ENCODE results near the gene LPO. TPM values are rescaled to one million over a fixed set of nuclear protein-coding genes. Genes with fewer than 3 reads are reported as not detected.

Gene LPO
- polyA plus RNA-seq, 4 donors, result 0.06 to 0.29 (median 0.26) TPM; not detected in 1

- no peak for DNase-seq (ENCODE audit: low read depth in 4 of 4, low spot score in 3 of 4)
These were observed 64.0 kb downstream of the LPO start for GRCh38 chr17:58302171-58302918.

GRCh38 chr17:58302919-58303585 is 64.7 kb downstream of the LPO start:
- DNase-seq (ENCODE audit: low read depth in 4 of 4, low spot score in 3 of 4), result no peak

GRCh38 chr17:58303971-58304749 is 65.8 kb downstream of the LPO start:
- DNase-seq (ENCODE audit: low read depth in 4 of 4, low spot score in 3 of 4), result no peak

- DNase-seq (ENCODE audit: low read depth in 4 of 4, low spot score in 3 of 4), result no peak
These were observed 66.5 kb downstream of the LPO start for GRCh38 chr17:58304750-58305486.

GRCh38 chr17:58305626-58306025 is 67.2 kb downstream of the LPO start:
- DNase-seq (ENCODE audit: low read depth in 4 of 4, low spot score in 3 of 4), result no peak

- DNase-seq (ENCODE audit: low read depth in 4 of 4, low spot score in 3 of 4), result no peak
These were observed 68.0 kb downstream of the LPO start for GRCh38 chr17:58306131-58306951.

- no peak for DNase-seq (ENCODE audit: low read depth in 4 of 4, low spot score in 3 of 4)
These were observed 69.2 kb downstream of the LPO start for GRCh38 chr17:58307468-58308172.

- no peak for DNase-seq (ENCODE audit: low read depth in 4 of 4, low spot score in 3 of 4)
These were observed 70.0 kb downstream of the LPO start for GRCh38 chr17:58308173-58308984.

- no peak for DNase-seq (ENCODE audit: low read depth in 4 of 4, low spot score in 3 of 4)
These were observed 70.9 kb downstream of the LPO start for GRCh38 chr17:58308985-58309917.

- no peak for DNase-seq (ENCODE audit: low read depth in 4 of 4, low spot score in 3 of 4)
These were observed 71.5 kb downstream of the LPO start for GRCh38 chr17:58309918-58310259.

GRCh38 chr17:58310511-58311428 is 72.4 kb downstream of the LPO start:
- DNase-seq (ENCODE audit: low read depth in 4 of 4, low spot score in 3 of 4), result no peak

- DNase-seq (ENCODE audit: low read depth in 4 of 4, low spot score in 3 of 4), result no peak
These were observed 73.1 kb downstream of the LPO start for GRCh38 chr17:58311429-58311894.

- DNase-seq (ENCODE audit: low read depth in 4 of 4, low spot score in 3 of 4), result no peak
These were observed 73.7 kb downstream of the LPO start for GRCh38 chr17:58312021-58312630.

- DNase-seq (ENCODE audit: low read depth in 4 of 4, low spot score in 3 of 4), result no peak
These were observed 74.4 kb downstream of the LPO start for GRCh38 chr17:58312829-58313228.

- no peak for DNase-seq (ENCODE audit: low read depth in 4 of 4, low spot score in 3 of 4)
These were observed 75.7 kb downstream of the LPO start for GRCh38 chr17:58313815-58314705.
